Measurements from ENCODE around the gene NR2F1-AS1. TPM values are rescaled to one million over a fixed set of nuclear protein-coding genes. Genes with fewer than 3 reads are reported as not detected.

The NR2F1-AS1 gene
- polyA plus RNA-seq, 3 donors, result not detected

GRCh38 chr5:93401634-93402213 is 179.3 kb downstream of the NR2F1-AS1 start:
- intact Hi-C loops (cut with micrococcal nuclease), result no loop called here
- H3K4me3 ChIP-seq (replicated peaks in 1 of 3; ENCODE audit: low read depth in 2 of 3, low read length in 3 of 3), result no peak overlapping the region
- Mint-ChIP-seq H3K27ac (no peak overlapping the region), H3K4me3 (no peak overlapping the region), H3K36me3 (no peaks in the 10 kb centered on the region), H3K9me3 (peaks cover 3 to 13% (median 7%) of the 10 kb centered on the region in 7 donors), H3K27me3 (ENCODE audit: low read depth in 3 of 3) (peaks cover 0 to 2% (median 0%) of the 10 kb centered on the region in 3 donors), H3K4me1 (no peaks in the 10 kb centered on the region)
- no peak overlapping the region for H2AFZ ChIP-seq (ENCODE audit: insufficient read depth, low read depth, low read length, poor library complexity, severe bottlenecking)
- no peaks in the 10 kb centered on the region for H3K4me1 ChIP-seq (ENCODE audit: control insufficient read depth in 1 of 2, insufficient read depth in 2 of 2, low read length in 2 of 2)
- H3K9me3 ChIP-seq (replicated peaks in 1 of 2; ENCODE audit: control insufficient read depth in 1 of 2, insufficient read depth in 1 of 2, low read length in 2 of 2), result peaks cover 7 to 9% of the 10 kb centered on the region in 2 donors
- no peak overlapping the region for H3K9ac ChIP-seq (ENCODE audit: insufficient read depth, low read length, poor library complexity, severe bottlenecking)
- no peak for DNase-seq
- TF ChIP-seq CTCF (IDR thresholded peaks at IDR 0.05), result no peak
- no CpG with 5 or more reads among the region's 3 CpGs for WGBS (ENCODE audit: insufficient coverage)
- H3K27ac ChIP-seq (ENCODE audit: low read depth in 1 of 2, low read length in 2 of 2), result no peak overlapping the region
- no peak overlapping the region for H3K4me2 ChIP-seq (replicated peaks; ENCODE audit: extremely low read depth, low read length, poor library complexity, severe bottlenecking)
- no peaks in the 10 kb centered on the region for H3K79me2 ChIP-seq (ENCODE audit: insufficient read depth, low read length)
- no peaks in the 10 kb centered on the region for H3K36me3 ChIP-seq (replicated peaks in 1 of 2; ENCODE audit: control insufficient read depth in 1 of 2, insufficient read depth in 2 of 2, low read length in 2 of 2)
- H3K27me3 ChIP-seq (ENCODE audit: control insufficient read depth in 2 of 2, insufficient read depth in 2 of 2, low read length in 2 of 2), result no peaks in the 10 kb centered on the region
- no peaks in the 10 kb centered on the region for H4K20me1 ChIP-seq (ENCODE audit: insufficient read depth, low read length)

GRCh38 chr5:93399675-93400074 is 181.3 kb downstream of the NR2F1-AS1 start:
- Mint-ChIP-seq H3K9me3 (peaks cover 5 to 17% (median 12%) of the 10 kb centered on the region in 7 donors), H3K4me3 (no peak overlapping the region)

More at GRCh38 chr5:93399675-93400074, 181.3 kb downstream of the NR2F1-AS1 start:
- H3K9me3 ChIP-seq (replicated peaks in 1 of 2; ENCODE audit: control insufficient read depth in 1 of 2, insufficient read depth in 1 of 2, low read length in 2 of 2), result peaks cover 14 to 28% of the 10 kb centered on the region in 2 donors
- H3K27ac ChIP-seq (ENCODE audit: low read depth in 1 of 2, low read length in 2 of 2), result no peak overlapping the region
- H3K36me3 ChIP-seq (replicated peaks in 1 of 2; ENCODE audit: control insufficient read depth in 1 of 2, insufficient read depth in 2 of 2, low read length in 2 of 2), result no peaks in the 10 kb centered on the region
- Mint-ChIP-seq H3K36me3 (no peaks in the 10 kb centered on the region), H3K4me1 (no peaks in the 10 kb centered on the region), H3K27ac (no peak overlapping the region), H3K27me3 (ENCODE audit: low read depth in 3 of 3) (peaks cover 0 to 2% (median 0%) of the 10 kb centered on the region in 3 donors)
- H3K4me2 ChIP-seq (replicated peaks; ENCODE audit: extremely low read depth, low read length, poor library complexity, severe bottlenecking), result no peak overlapping the region
- no peaks in the 10 kb centered on the region for H3K27me3 ChIP-seq (ENCODE audit: control insufficient read depth in 2 of 2, insufficient read depth in 2 of 2, low read length in 2 of 2)
- H3K4me1 ChIP-seq (ENCODE audit: control insufficient read depth in 1 of 2, insufficient read depth in 2 of 2, low read length in 2 of 2), result no peaks in the 10 kb centered on the region
- DNase-seq, result no peak
- H3K9ac ChIP-seq (ENCODE audit: insufficient read depth, low read length, poor library complexity, severe bottlenecking), result no peak overlapping the region
- no peaks in the 10 kb centered on the region for H4K20me1 ChIP-seq (ENCODE audit: insufficient read depth, low read length)
- H3K4me3 ChIP-seq (replicated peaks in 1 of 3; ENCODE audit: low read depth in 2 of 3, low read length in 3 of 3), result no peak overlapping the region
- H2AFZ ChIP-seq (ENCODE audit: insufficient read depth, low read depth, low read length, poor library complexity, severe bottlenecking), result no peak overlapping the region
- intact Hi-C loops (cut with micrococcal nuclease), result no loop called here
- WGBS (ENCODE audit: insufficient coverage), result 67% methylated on average over 3 of the region's 3 CpGs
- TF ChIP-seq CTCF (IDR thresholded peaks at IDR 0.05), result no peak
- no peaks in the 10 kb centered on the region for H3K79me2 ChIP-seq (ENCODE audit: insufficient read depth, low read length)
